Measurements from ENCODE around the gene AXIN1.

DNA sequence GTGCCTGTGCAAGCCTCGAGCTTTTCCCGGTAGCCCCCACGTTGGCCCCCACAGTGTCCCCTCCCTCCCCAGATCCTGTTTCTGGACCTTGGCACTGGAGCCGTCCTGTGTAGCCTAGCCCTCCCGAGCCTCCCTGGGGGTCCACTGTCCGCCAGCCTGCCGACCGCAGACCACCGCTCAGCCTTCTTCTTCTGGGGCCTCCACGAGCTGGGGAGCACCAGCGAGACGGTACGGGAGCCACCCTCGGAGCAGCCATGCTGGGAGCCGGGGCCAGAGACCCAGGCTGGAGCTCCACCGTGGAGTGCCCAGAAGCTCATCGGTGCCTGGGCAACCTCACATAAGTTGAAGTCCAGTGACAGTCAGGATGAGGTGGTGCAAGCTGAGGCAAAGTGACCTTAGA, 88.6 kb downstream of the AXIN1 start:
- TF ChIP-seq, protein P1, sequence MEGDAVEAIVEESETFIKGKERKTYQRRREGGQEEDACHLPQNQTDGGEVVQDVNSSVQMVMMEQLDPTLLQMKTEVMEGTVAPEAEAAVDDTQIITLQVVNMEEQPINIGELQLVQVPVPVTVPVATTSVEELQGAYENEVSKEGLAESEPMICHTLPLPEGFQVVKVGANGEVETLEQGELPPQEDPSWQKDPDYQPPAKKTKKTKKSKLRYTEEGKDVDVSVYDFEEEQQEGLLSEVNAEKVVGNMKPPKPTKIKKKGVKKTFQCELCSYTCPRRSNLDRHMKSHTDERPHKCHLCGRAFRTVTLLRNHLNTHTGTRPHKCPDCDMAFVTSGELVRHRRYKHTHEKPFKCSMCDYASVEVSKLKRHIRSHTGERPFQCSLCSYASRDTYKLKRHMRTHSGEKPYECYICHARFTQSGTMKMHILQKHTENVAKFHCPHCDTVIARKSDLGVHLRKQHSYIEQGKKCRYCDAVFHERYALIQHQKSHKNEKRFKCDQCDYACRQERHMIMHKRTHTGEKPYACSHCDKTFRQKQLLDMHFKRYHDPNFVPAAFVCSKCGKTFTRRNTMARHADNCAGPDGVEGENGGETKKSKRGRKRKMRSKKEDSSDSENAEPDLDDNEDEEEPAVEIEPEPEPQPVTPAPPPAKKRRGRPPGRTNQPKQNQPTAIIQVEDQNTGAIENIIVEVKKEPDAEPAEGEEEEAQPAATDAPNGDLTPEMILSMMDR (IDR thresholded peaks at IDR 0.05): no peak
- TF ChIP-seq POLR2A (IDR thresholded peaks at IDR 0.05): no peak
